Natural killer cell (primary cell): ENCODE measurements around the gene SLC35F4. TPM values are rescaled to one million over a fixed set of nuclear protein-coding genes. Genes with fewer than 3 reads are reported as not detected.
"Not testable (repeated sequence)": the region's sequence is repeated elsewhere in the genome, so short reads cannot be mapped to it uniquely, and the experiment has no call there.

Source experiments
- ATAC-seq, 3 donors: fragments of 150-1000 bp in 2 of 3; fragments of 200-7000 bp in 1 of 3; cut with Tn5 transposase; 1 replicate in 1 of 3; 2 replicates in 2 of 3; pipeline ENCODE4 v1.10.0; 2021; ENCODE audit warnings: mild to moderate bottlenecking in 2 of 3, moderate library complexity in 2 of 3
- DNase-seq, 2 donors: peaks; one replicate each; pipeline versions ENCODE4 v3.0.0 to v3.0.0-alpha.2; 2013 to 2021; ENCODE audit warnings: mixed read lengths in 1 of 2
- H3K27ac ChIP-seq: one replicate; pipeline ENCODE4 v1.5.1; 2013; ENCODE audit warnings: mild to moderate bottlenecking, low read length
- H3K27me3 ChIP-seq: one replicate; pipeline ENCODE4 v1.6.1; 2013; ENCODE audit warnings: low read length; ENCODE audit not compliant: control insufficient read depth, insufficient read depth
- H3K36me3 ChIP-seq: one replicate; pipeline ENCODE4 v1.6.1; 2013; ENCODE audit warnings: low read length; ENCODE audit not compliant: control insufficient read depth, insufficient read depth
- H3K4me1 ChIP-seq: one replicate; pipeline ENCODE4 v1.6.1; 2013; ENCODE audit warnings: low read length; ENCODE audit not compliant: control insufficient read depth, insufficient read depth
- H3K4me3 ChIP-seq: one replicate; pipeline ENCODE4 v1.5.1; 2013; ENCODE audit warnings: low read length
- H3K9me3 ChIP-seq: one replicate; pipeline ENCODE4 v1.6.1; 2013; ENCODE audit warnings: low read length; ENCODE audit not compliant: control insufficient read depth, insufficient read depth
- H3K27ac Mint-ChIP-seq, 2 donors: one replicate each; pipeline ENCODE4 v1.8.0; 2022; ENCODE audit warnings: mild to moderate bottlenecking in 2 of 2, mixed read lengths in 2 of 2, moderate library complexity in 1 of 2
- H3K27me3 Mint-ChIP-seq, 2 donors: one replicate each; pipeline ENCODE4 v1.8.0; 2022; ENCODE audit warnings: low read depth in 2 of 2, mixed read lengths in 2 of 2
- H3K36me3 Mint-ChIP-seq: one replicate; pipeline ENCODE4 v1.8.0; 2022; ENCODE audit warnings: mixed read lengths
- H3K4me1 Mint-ChIP-seq, 2 donors: one replicate each; pipeline ENCODE4 v1.8.0; 2022; ENCODE audit warnings: mixed read lengths in 2 of 2
- H3K4me3 Mint-ChIP-seq: one replicate; pipeline ENCODE4 v1.8.0; 2022; ENCODE audit warnings: mild to moderate bottlenecking, moderate library complexity, mixed read lengths
- H3K9me3 Mint-ChIP-seq, 2 donors: one replicate each; pipeline ENCODE4 v1.8.0; 2022; ENCODE audit warnings: mixed read lengths in 2 of 2
- CTCF ChIP-seq: fragments of 200-600 bp; IDR thresholded peaks from one replicate; pipeline ENCODE4 v1.8.0; 2022; ENCODE audit warnings: antibody characterized with exemption
- WGBS: methylation state at CpG from one replicate; pipeline ENCODE4 v1.1.7; 2013; ENCODE audit warnings: missing lambda C conversion rate; ENCODE audit not compliant: insufficient coverage; 5-methylcytosine and 5-hydroxymethylcytosine counted together
- intact Hi-C: fragments of 100-400 bp; cut with micrococcal nuclease; formaldehyde crosslinking; loops from one replicate; pipeline ENCODE4 v1.14.2; 2022
- total RNA-seq, 4 donors: library from RNA; stranded (reverse); fragments of 120-200 nt in 1 of 4; gene quantifications; one replicate each; pipeline versions ENCODE4 v1.2.3 to v1.2.4, GENCODE V29; 2013 to 2022

Gene SLC35F4
- total RNA-seq, 3 donors from 2014 or later (not counting 1 experiment from before 2014, with no cell fraction given) = not detected

GRCh38 chr14:57732463-57733285, 133.2 kb downstream of the SLC35F4 start:
- no peaks in the 10 kb centered on the region for H3K36me3 ChIP-seq
- H3K9me3 ChIP-seq = no peaks in the 10 kb centered on the region
- H3K36me3 Mint-ChIP-seq = no peaks in the 10 kb centered on the region
- H3K4me3 Mint-ChIP-seq = no peak overlapping the region
- no peak overlapping the region for H3K27ac ChIP-seq
- H3K27me3 Mint-ChIP-seq = no peaks in the 10 kb centered on the region
- H3K27ac Mint-ChIP-seq = no peak overlapping the region
- peaks cover 3 to 8% of the 10 kb centered on the region in 2 donors for H3K9me3 Mint-ChIP-seq
- WGBS = 97% methylated on average over 2 of the region's 3 CpGs
- H3K4me3 ChIP-seq = no peak overlapping the region
- intact Hi-C loops = no loop called here
- ATAC-seq (no peak), DNase-seq (no peak)
- no peak for TF ChIP-seq CTCF
- no peaks in the 10 kb centered on the region for H3K27me3 ChIP-seq
- H3K4me1 ChIP-seq = no peaks in the 10 kb centered on the region
- H3K4me1 Mint-ChIP-seq = no peaks in the 10 kb centered on the region

GRCh38 chr14:57729208-57730187, 136.4 kb downstream of the SLC35F4 start:
- Mint-ChIP-seq H3K9me3 (peaks cover 3 to 10% of the 10 kb centered on the region in 2 donors), H3K36me3 (no peaks in the 10 kb centered on the region), H3K4me1 (no peaks in the 10 kb centered on the region), H3K4me3 (no peak overlapping the region), H3K27me3 (no peaks in the 10 kb centered on the region), H3K27ac (no peak overlapping the region)
- no peaks in the 10 kb centered on the region for H3K27me3 ChIP-seq
- WGBS = 61% methylated on average over 5 of the region's 5 CpGs
- H3K9me3 ChIP-seq = no peaks in the 10 kb centered on the region
- intact Hi-C loops = no loop called here
- H3K4me1 ChIP-seq = no peaks in the 10 kb centered on the region
- no peak overlapping the region for H3K4me3 ChIP-seq
- no peak for DNase-seq
- H3K27ac ChIP-seq = no peak overlapping the region
- H3K36me3 ChIP-seq = no peaks in the 10 kb centered on the region
- ATAC-seq = no peak
- TF ChIP-seq CTCF = no peak

- Histone ChIP-seq H3K36me3 (no peaks in the 10 kb centered on the region), H3K9me3 (peaks cover 3% of the 10 kb centered on the region), H3K27me3 (no peaks in the 10 kb centered on the region), H3K4me3 (no peak overlapping the region), H3K4me1 (no peaks in the 10 kb centered on the region), H3K27ac (no peak overlapping the region)
- TF ChIP-seq CTCF = no peak
- H3K27ac Mint-ChIP-seq = no peak overlapping the region
- peaks cover 13 to 14% of the 10 kb centered on the region in 2 donors for H3K9me3 Mint-ChIP-seq
- WGBS = 73% methylated on average over 2 of the region's 2 CpGs
- no peaks in the 10 kb centered on the region for H3K4me1 Mint-ChIP-seq
- DNase-seq = no peak
- no peak for ATAC-seq
- H3K36me3 Mint-ChIP-seq = no peaks in the 10 kb centered on the region
- no peaks in the 10 kb centered on the region for H3K27me3 Mint-ChIP-seq
- intact Hi-C loops = no loop called here
- no peak overlapping the region for H3K4me3 Mint-ChIP-seq
Observed at GRCh38 chr14:57725399-57726077, 140.4 kb downstream of the SLC35F4 start.

- H3K36me3 ChIP-seq, H3K27ac Mint-ChIP-seq, H3K4me3 Mint-ChIP-seq, intact Hi-C loops, H3K27ac ChIP-seq, DNase-seq, H3K36me3 Mint-ChIP-seq, H3K4me1 ChIP-seq, H3K4me1 Mint-ChIP-seq, H3K27me3 ChIP-seq, ATAC-seq, H3K27me3 Mint-ChIP-seq, H3K9me3 ChIP-seq, H3K4me3 ChIP-seq: not testable (repeated sequence)
- H3K9me3 Mint-ChIP-seq = peaks cover 11 to 15% of the 10 kb centered on the region in 2 donors
Observed at GRCh38 chr14:57722141-57722540, 143.8 kb downstream of the SLC35F4 start.
